K562 (cell line): Measurements from ENCODE around the gene PRICKLE4. TPM values are rescaled to one million over a fixed set of nuclear protein-coding genes. Genes with fewer than 3 reads are reported as not detected.

Experiments
- CEBPG ChIP-seq, 3 experiments: fragments of 200-800 bp in 1 of 3; sonication (Bioruptor generic) in 1 of 3; sonication (generic) in 1 of 3; formaldehyde crosslinking in 1 of 3; IDR thresholded peaks in 2 of 3; conservative IDR thresholded peaks in 1 of 3; 2 replicates each; pipeline versions ENCODE4 v1.6.1 to v1.8.0; 2016 to 2022; ENCODE audit warnings: missing compliant biosample characterization in 2 of 3, missing genetic modification characterization in 2 of 3, mild to moderate bottlenecking in 1 of 3, missing genetic modification reagents in 1 of 3
- CHD7 ChIP-seq: fragments of 200-600 bp; sonication (generic); IDR thresholded peaks from one replicate; pipeline ENCODE4 v1.6.1; 2012; ENCODE audit warnings: mild to moderate bottlenecking, low read depth, low read length, inconsistent platforms
- CTCF ChIP-seq, 3 experiments: IDR thresholded peaks in 2 of 3; conservative IDR thresholded peaks in 1 of 3; 2 replicates each; pipeline ENCODE4 v1.5.1; 2011 to 2012; ENCODE audit warnings: low read length in 3 of 3, mild to moderate bottlenecking in 3 of 3, control low read depth in 2 of 3, improper control_type of control experiment in 1 of 3, inconsistent platforms in 1 of 3, low read depth in 1 of 3, mixed read lengths in 1 of 3, moderate library complexity in 1 of 3; ENCODE audit not compliant: insufficient read depth in 2 of 3
- LARP7 ChIP-seq: fragments of 450-650 bp; IDR thresholded peaks from 2 replicates; pipeline ENCODE4 v1.6.1; 2016
- MEF2A ChIP-seq: IDR thresholded peaks from 2 replicates; pipeline ENCODE4 v1.6.1; 2011; ENCODE audit warnings: low read depth, mild to moderate bottlenecking, low read length, moderate library complexity; ENCODE audit not compliant: control insufficient read depth
- MTF1 ChIP-seq: fragments of 250-450 bp; sonication (Bioruptor Pico); IDR thresholded peaks from 2 replicates; pipeline ENCODE4 v1.9.0; 2021; ENCODE audit warnings: moderate library complexity, mild to moderate bottlenecking, inconsistent platforms, borderline replicate concordance
- MXI1 ChIP-seq: IDR thresholded peaks from 2 replicates; pipeline ENCODE4 v1.6.1; 2011; ENCODE audit warnings: low read depth, mild to moderate bottlenecking, improper control_type of control experiment, low read length
- NELFE ChIP-seq: IDR thresholded peaks from 2 replicates; pipeline ENCODE4 v1.6.1; 2011; ENCODE audit warnings: mild to moderate bottlenecking; ENCODE audit not compliant: insufficient read depth, insufficient read length
- SIN3A ChIP-seq, 2 experiments: fragments of 150-350 bp in 1 of 2; IDR thresholded peaks; 2 replicates each; pipeline ENCODE4 v1.6.1; 2011 to 2016; ENCODE audit warnings: borderline replicate concordance in 2 of 2, low read depth in 2 of 2, low read length in 2 of 2, mild to moderate bottlenecking in 2 of 2, moderate library complexity in 2 of 2; ENCODE audit not compliant: control insufficient read depth in 1 of 2
- SNRNP70 ChIP-seq: fragments of 200-400 bp; formaldehyde crosslinking; optimal IDR thresholded peaks from 2 replicates; pipeline ENCODE3; 2017; ENCODE audit warnings: low read depth, low read length
- ZBTB1 ChIP-seq: sonication (generic); formaldehyde crosslinking; IDR thresholded peaks from 2 replicates; pipeline ENCODE4 v1.8.1; 2023; ENCODE audit warnings: missing genetic modification reagents, low read depth, mild to moderate bottlenecking, borderline replicate concordance
- ZNF239 ChIP-seq: fragments of 250-450 bp; sonication (Bioruptor Pico); IDR thresholded peaks from 2 replicates; pipeline ENCODE4 v1.4.0; 2020; ENCODE audit warnings: mild to moderate bottlenecking
- polyA plus RNA-seq, 8 experiments: library from polyadenylated mRNA; depleted of rRNA in 4 of 8; stranded (reverse) in 5 of 8; unstranded in 3 of 8; fragments of >200 nt; fragmentation: Nextera tagmentation in 2 of 8; fragmentation: Illumina TruSeq in 1 of 8; extraction: Ambion mirVana in 2 of 8; extraction: Trizol in 1 of 8; gene quantifications; 2 replicates each; pipeline versions ENCODE4 v1.2.1 to v1.2.3, GENCODE V29; 2011 to 2014; ENCODE audit warnings: inconsistent platforms in 1 of 8, missing spikeins in 1 of 8
- total RNA-seq, 7 experiments: library from RNA; depleted of rRNA in 6 of 7; stranded (reverse); fragments of >200 nt in 6 of 7; fragmentation: Illumina TruSeq in 2 of 7; extraction: Trizol in 2 of 7; gene quantifications; 2 replicates each; pipeline versions ENCODE4 v1.2.1 to v1.2.3, GENCODE V29; 2011 to 2021; ENCODE audit warnings: low replicate concordance in 1 of 7

PRICKLE4 gene
- total and polyA plus RNA-seq, 9 of the 15 experiments (the other 6 are each of a cell fraction or from before 2014, with no cell fraction given), result 0.20 to 0.32 (median 0.27) TPM; not detected in 6

- TF ChIP-seq CEBPG (CRISPR knock-in tag; IDR thresholded peaks at IDR 0.05) (peak; percentile 86), CEBPG (tag; conservative IDR thresholded peaks at IDR 0.05 in 1 of 2, IDR thresholded peaks at IDR 0.05 in 1 of 2) (peak; percentile 92 to 97), MTF1 (no peak), NELFE (no peak), CHD7 (no peak), ZNF239 (CRISPR knock-in tag) (no peak), MXI1 (no peak), SIN3A (IDR thresholded peaks at IDR 0.05; ENCODE audit: borderline replicate concordance in 2 of 2, control insufficient read depth in 1 of 2, low read depth in 2 of 2, low read length in 2 of 2) (no peak), ZBTB1 (CRISPR knock-in tag) (no peak), MEF2A (no peak), SNRNP70 (no peak), LARP7 (no peak), CTCF (IDR thresholded peaks at IDR 0.05 in 2 of 3, conservative IDR thresholded peaks at IDR 0.05 in 1 of 3; ENCODE audit: insufficient read depth in 2 of 3, low read depth in 1 of 3, low read length in 3 of 3) (no peak)
Observed at GRCh38 chr6:41747256-41748101, 33.1 kb upstream of the PRICKLE4 start, which contains the start of gene PGC (continued).
